GM19467 (cell line): ENCODE data around the gene FLII.

Experiments
- ATAC-seq: cut with Tn5 transposase; IDR thresholded peaks from one replicate; pipeline ENCODE4 v1.9.1; 2021; ENCODE audit warnings: mild to moderate bottlenecking, moderate library complexity; ENCODE audit not compliant: unreplicated experiment

FLII gene

DNA sequence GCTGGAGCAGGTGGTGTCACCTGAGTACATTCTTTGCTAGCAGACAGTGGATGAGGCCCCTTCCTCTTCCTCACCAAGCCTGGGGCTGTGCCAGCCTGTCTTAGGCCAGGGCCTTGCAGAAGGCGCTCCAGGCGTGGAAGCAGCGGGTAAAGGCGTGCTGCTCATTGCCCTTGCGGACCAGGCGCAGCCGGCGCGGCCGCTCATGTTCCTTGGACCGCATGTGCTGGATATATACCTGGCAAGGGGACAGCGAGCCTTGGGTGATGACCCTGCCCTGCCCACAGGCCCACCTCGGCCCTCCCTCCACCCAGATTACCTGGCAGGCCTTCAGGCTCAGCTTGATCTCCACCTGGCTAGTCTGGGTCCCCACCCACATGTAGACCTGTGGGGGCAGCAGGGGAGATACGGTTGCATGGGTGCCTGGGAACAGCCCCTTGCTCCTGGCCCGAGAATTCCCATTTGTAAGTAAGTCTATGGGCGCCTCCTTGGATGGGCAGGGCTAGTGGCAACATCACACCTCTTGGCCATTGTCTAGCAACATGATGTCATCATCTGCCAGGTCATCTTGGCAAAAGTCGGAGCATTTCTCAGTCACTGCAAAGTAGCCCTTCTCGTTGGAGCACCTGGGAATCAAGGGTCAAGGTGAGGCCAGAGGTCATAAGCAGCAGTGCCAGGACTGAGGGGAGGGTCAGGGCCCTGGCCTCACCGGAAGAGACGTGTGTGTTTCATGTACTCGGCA, 13.3 kb downstream of the FLII start:
- ATAC-seq: no peak

- no peak for ATAC-seq
These were observed 17.2 kb downstream of the FLII start for GRCh38 chr17:18241229-18241871.

DNA sequence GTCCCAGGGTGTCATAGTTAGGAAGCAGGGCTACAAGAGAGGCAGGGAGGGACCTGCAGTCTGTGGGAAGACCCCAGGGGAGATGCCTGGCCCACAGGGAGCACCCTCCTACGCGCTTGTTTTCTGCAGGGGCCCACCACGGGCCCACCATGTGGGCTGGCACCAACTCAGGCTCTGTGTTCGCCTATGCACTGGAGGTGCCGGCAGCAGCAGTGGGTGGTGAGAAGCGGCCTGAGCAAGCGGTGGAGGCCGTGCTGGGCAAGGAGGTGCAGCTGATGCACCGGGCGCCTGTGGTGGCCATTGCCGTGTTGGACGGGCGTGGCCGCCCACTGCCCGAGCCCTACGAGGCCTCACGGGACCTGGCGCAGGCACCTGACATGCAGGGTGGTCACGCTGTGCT, 18.1 kb downstream of the FLII start:
- no peak for ATAC-seq

- no peak for ATAC-seq
These were observed 20.2 kb downstream of the FLII start for GRCh38 chr17:18238299-18238698.

GRCh38 chr17:18237461-18237860, 21.1 kb downstream of the FLII start:
- no peak for ATAC-seq

- no peak for ATAC-seq
These were observed 22.0 kb downstream of the FLII start for GRCh38 chr17:18236494-18236893.

GRCh38 chr17:18235743-18236256, 22.7 kb downstream of the FLII start:
- no peak for ATAC-seq

DNA sequence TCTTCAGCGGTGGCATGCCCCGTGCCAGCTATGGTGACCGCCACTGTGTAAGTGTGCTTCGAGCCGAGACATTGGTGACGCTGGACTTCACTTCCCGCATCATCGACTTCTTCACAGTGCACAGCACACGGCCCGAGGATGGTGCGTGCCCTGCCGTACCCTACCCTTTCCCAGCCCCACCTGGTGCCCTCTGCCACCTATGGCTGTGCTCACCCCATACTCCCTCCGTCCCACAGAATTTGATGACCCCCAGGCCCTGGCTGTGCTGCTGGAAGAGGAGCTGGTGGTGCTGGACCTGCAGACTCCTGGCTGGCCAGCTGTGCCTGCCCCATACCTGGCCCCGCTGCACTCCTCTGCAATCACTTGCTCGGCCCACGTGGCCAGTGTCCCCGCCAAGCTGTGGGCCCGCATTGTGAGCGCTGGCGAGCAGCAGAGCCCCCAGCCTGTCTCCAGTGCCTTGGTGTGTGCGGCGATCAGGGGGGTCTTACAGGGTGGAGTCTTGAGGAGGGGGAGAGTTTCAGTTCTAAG, 23.6 kb downstream of the FLII start:
- ATAC-seq: no peak

DNA sequence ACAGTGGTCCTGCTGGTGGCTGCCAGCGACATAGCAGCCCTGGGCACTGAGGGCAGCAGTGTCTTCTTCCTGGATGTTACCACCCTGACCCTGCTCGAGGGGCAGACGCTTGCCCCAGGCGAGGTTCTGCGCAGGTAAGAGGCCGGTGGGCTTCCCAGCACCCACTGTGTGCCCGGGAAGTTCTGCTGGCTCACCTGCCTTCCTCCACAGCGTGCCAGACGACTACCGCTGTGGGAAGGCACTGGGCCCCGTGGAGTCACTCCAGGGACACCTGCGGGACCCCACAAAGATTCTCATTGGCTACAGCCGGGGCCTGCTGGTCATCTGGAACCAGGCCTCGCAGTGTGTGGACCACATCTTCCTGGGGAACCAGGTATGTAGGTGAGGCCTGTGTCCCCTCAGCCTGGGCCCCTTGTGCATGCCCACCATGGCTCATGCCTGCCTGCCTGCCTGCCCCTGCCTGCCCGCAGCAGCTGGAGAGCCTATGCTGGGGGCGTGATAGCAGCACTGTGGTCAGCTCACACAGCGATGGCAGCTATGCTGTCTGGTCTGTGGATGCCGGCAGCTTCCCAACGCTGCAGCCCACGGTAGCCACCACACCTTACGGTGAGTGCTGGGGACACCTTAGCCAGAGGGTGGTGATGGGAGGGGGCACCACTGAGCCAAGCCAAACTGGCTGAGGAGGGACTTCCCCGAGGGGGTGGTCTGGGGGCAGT, 24.6 kb downstream of the FLII start:
- ATAC-seq: no peak

DNA sequence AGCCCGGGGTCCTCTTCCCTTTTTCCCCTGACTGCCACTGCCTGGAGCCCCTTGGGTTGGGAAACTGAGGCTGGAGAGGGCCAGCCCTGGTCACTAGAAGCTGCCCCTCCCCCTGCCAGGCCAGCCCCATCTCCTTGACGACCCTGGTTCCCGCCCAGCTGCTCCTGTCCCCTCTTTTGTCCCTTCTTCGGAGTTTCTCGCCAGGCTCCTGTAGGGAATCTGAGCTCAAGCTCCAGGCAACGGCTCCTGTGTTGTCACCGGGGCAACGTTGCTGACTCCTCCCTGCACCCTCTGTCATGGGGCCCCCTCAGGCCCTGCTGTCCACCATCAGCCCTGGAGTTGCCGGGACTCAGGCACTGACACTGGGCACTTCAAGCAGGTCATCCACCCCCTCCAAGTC, 27.4 kb downstream of the FLII start:
- ATAC-seq: no peak

- ATAC-seq: no peak
These were observed 28.0 kb downstream of the FLII start for GRCh38 chr17:18230288-18231141.

- no peak for ATAC-seq
These were observed 28.8 kb downstream of the FLII start for GRCh38 chr17:18229771-18230170.

- ATAC-seq: no peak
These were observed 29.3 kb downstream of the FLII start for GRCh38 chr17:18229254-18229653.

DNA sequence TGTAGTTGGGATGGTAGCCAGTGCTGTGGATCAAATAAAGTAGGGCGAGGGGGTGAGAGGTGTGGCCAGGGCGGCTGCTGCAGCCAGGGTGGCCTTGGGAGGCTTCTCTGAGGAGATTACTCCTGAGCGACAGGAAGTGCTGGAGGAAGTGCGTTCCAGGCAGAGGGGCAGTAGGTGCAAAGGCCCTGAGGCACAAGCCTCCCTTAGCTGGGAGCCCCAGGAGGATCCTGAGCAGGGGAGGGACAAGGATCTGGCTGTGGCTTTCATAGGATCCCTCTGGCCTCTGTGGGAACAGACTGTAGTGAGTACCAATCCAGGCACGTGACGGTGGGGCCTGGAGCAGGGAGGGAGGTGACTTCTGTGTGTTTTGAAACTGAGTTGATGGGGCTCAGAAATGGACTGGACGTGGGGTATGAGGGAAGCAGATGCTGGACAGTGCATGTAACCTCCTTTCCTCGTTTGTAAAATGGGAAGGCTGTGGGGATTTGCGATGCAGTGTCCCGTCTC, 30.3 kb downstream of the FLII start:
- ATAC-seq: no peak

- ATAC-seq: no peak
These were observed 30.9 kb downstream of the FLII start for GRCh38 chr17:18227635-18228034.

DNA sequence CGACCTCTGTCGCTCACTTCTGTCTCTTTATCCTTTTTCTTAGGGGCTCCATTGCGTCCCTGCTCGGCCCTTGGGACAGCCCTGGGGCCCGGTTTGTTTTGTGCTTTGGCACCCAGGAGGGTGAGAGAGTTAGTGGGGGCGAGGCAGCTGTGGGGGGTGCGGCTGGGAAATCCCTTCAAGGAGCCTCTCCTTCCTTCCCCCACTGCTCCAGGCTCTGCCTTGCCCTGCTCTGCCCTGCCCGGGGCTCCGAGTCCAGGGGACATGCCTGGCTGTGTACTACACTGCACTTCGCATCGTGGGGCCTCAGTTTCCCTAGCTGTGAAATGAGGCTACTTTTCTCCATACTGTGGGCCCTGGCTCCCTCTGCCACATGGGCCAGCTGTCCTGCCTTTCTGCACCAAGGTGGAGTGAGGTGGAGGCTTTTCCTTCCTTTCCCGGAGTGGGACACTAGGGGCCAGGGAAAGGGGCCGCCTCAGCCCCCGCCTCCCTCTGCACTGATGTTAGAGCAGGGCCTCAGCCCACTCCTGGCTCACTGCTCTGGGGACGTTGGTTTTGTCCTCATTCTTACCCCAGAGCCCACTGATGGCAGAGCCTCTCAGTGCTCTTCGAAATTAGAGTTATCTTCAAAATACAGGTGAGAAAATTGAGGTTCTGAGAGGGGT, 32.1 kb downstream of the FLII start:
- no peak for ATAC-seq

GRCh38 chr17:18225642-18226283, 32.8 kb downstream of the FLII start:
- ATAC-seq: no peak

- ATAC-seq: peak; percentile 85
These were observed 33.4 kb downstream of the FLII start, which contains the start of gene LLGL1 for GRCh38 chr17:18225121-18225641. LLGL1 (plus strand) TSS chr17:18225635; CDS start chr17:18225683, 48 bp downstream.
